Right lung (tissue), 5 donors: ENCODE results near the gene GNAL. TPM values are rescaled to one million over a fixed set of nuclear protein-coding genes. Genes with fewer than 3 reads are reported as not detected.
"Not testable (repeated sequence)": the region's sequence is repeated elsewhere in the genome, so short reads cannot be mapped to it uniquely, and the experiment has no call there.

Source experiments
- DNase-seq, 2 donors: peaks; one replicate each; pipeline ENCODE4 v3.0.0-alpha.2; 2013
- polyA plus RNA-seq, 5 donors: library from polyadenylated mRNA; unstranded; fragments of 120-200 nt; gene quantifications; one replicate each; pipeline versions ENCODE4 v1.2.1 to v1.2.3, GENCODE V29; 2013; ENCODE audit warnings: inconsistent platforms in 1 of 5, low replicate concordance in 1 of 5; ENCODE audit not compliant: insufficient read length in 5 of 5, insufficient read depth in 1 of 5

The GNAL gene
- polyA plus RNA-seq, 5 donors = 2.1 to 3.0 (median 2.5) TPM

- DNase-seq = no peak
These were observed 216.5 kb downstream of the GNAL start for GRCh38 chr18:11905613-11906012.

- no peak for DNase-seq
These were observed 217.1 kb downstream of the GNAL start for GRCh38 chr18:11906176-11906575.

- no peak for DNase-seq
These were observed 218.1 kb downstream of the GNAL start for GRCh38 chr18:11906926-11907874.

- DNase-seq = peak; percentile 88 to 90
These were observed 219.4 kb downstream of the GNAL start, which contains the start of gene MPPE1 for GRCh38 chr18:11908182-11909060. TSS of gene MPPE1 (minus strand) at chr18:11908317. CDS start at chr18:11897264, 11,053 bp downstream.

- DNase-seq = no peak
These were observed 220.0 kb downstream of the GNAL start for GRCh38 chr18:11909061-11909455.

- DNase-seq = peak; percentile 10 to 17
These were observed 220.5 kb downstream of the GNAL start for GRCh38 chr18:11909591-11910026.

- DNase-seq = not testable (repeated sequence)
These were observed 227.8 kb downstream of the GNAL start for GRCh38 chr18:11916880-11917279.

- DNase-seq = not testable (repeated sequence)
These were observed 230.5 kb downstream of the GNAL start for GRCh38 chr18:11919522-11919921.

GRCh38 chr18:11923450-11923849 lies 234.4 kb downstream of the GNAL start:
- no peak for DNase-seq

- DNase-seq = no peak
These were observed 236.9 kb downstream of the GNAL start for GRCh38 chr18:11925800-11926481.

GRCh38 chr18:11927497-11927896 lies 238.4 kb downstream of the GNAL start:
- DNase-seq = no peak

- no peak for DNase-seq
These were observed 243.3 kb downstream of the GNAL start for GRCh38 chr18:11932393-11932792.

Other genes starting within 250 kb of the GNAL start
- gene SLC35G4, start 79.7 kb upstream of the GNAL start, polyA plus RNA-seq = not detected
- 10 to 100 TPM; 37.4 to 40.4 (median 38.1) TPM for gene CHMP1B, start 162.1 kb downstream of the GNAL start, polyA plus RNA-seq
- 10 to 100 TPM; 37.3 to 47.4 (median 43.3) TPM for gene MPPE1, start 219.1 kb downstream of the GNAL start, polyA plus RNA-seq